Measurements from ENCODE around the gene CHST6.

CHST6 gene

DNA sequence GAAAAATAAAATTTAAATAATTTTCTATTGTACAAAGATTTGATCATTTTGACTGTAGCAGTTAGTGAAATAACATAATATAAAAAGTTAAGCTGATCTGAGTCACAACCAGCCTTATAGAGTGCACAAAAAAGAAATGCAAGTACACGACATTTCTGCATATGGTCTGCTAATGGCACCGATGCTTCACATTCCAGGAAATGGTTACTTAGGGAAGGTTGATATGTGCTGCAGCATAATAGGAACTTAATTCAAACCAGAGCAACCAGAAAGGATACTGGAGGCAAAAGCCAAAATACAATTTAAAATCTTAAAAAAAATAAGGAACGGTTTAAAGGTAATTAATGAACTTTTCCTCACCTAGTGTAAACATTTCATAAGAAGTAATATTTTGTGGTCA is 51.9 kb downstream of the CHST6 start:
- H3K4me3 ChIP-seq (ENCODE audit: low read depth, low read length), result no peak overlapping the region
- H3K36me3 ChIP-seq (ENCODE audit: control insufficient read depth in 2 of 2, insufficient read depth in 1 of 2, low read length in 2 of 2), result peaks cover 0 to 10% of the 10 kb centered on the region in 2 experiments; a peak in 2 of 3 replicates
- POLR2A ChIA-PET, result no interaction called here
- H3K4me1 ChIP-seq (ENCODE audit: control insufficient read depth, insufficient read depth, low read length), result peaks cover 10% of the 10 kb centered on the region
- no peak overlapping the region for H3K27ac ChIP-seq (ENCODE audit: extremely low read depth, low read depth, low read length)
- TF ChIP-seq PRDM2 (tag by site-specific recombination; IDR thresholded peaks at IDR 0.05; ENCODE audit: borderline replicate concordance), result no peak
- TF ChIP-seq KLF9 (tag by site-specific recombination; IDR thresholded peaks at IDR 0.05; ENCODE audit: low read depth), result no peak
- TF ChIP-seq ZNF747 (tag by site-specific recombination; IDR thresholded peaks at IDR 0.05), result no peak
- TF ChIP-seq ZNF692 (tag by site-specific recombination; IDR thresholded peaks at IDR 0.05), result no peak
- TF ChIP-seq ZNF423 (tag by site-specific recombination; IDR thresholded peaks at IDR 0.05), result no peak
- no peak for TF ChIP-seq ZNF596 (tag by site-specific recombination; IDR thresholded peaks at IDR 0.05)
- no peak for TF ChIP-seq ZNF76 (tag by site-specific recombination; IDR thresholded peaks at IDR 0.05; ENCODE audit: borderline replicate concordance, low read depth)
- CTCF ChIA-PET, result interaction anchor here (0.7 kb wide), 1 partner anchor 1933 kb away, joined by 3 read pairs; no protein-coding TSS in a partner anchor
- H3K9me3 ChIP-seq (ENCODE audit: control insufficient read depth, insufficient read depth, low read depth, low read length), result no peaks in the 10 kb centered on the region

DNA sequence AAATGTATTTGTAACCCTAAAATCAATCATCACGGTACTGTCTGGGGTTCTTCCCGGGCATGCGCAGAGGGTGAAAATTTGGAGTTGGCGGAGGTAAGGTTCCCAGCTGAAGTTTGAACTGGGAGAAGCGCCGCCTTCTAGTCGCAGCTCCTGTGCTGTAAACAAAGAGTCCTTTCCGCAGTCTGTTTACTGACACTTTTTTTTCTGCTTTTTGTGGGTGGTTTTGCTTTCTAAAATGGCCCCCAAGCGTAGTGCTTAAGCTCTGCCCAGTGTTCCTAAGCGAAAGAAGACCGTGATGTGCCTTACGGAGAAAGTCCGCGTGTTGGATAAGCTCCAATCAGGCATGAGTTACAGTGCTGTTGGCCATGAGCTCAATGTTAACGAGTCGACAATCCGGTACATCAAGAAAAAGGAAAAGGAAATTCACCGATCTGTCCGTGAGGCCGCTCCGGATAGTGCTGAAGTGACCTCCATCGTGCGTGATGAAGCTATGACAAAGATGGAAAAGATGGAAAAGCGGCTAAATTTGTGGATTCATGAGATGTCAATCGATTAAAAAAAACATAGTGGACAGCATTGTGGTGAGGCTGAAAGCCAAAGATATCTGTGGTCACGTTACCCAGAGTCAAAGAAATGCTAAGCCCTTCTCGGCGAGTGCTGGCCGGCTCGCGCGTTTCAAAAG is 61.4 kb downstream of the CHST6 start:
- H3K4me3 ChIP-seq (ENCODE audit: low read depth, low read length), result peak overlapping the region; percentile 78
- H3K27ac ChIP-seq (ENCODE audit: extremely low read depth, low read depth, low read length), result peak overlapping the region; percentile 44; the same call in 1 of the 2 replicates
- POLR2A ChIA-PET, result interaction anchor here (0.5 to 2.0 kb wide), 7 partner anchors 11 to 228 kb away, joined by 3 to 10 read pairs (median 5); partner anchors contain the start of genes ADAT1 and TMEM170A
- no peaks in the 10 kb centered on the region for H3K9me3 ChIP-seq (ENCODE audit: control insufficient read depth, insufficient read depth, low read depth, low read length)
- no peaks in the 10 kb centered on the region for H3K4me1 ChIP-seq (ENCODE audit: control insufficient read depth, insufficient read depth, low read length)
- CTCF ChIA-PET, result interaction anchor here (0.9 to 1.6 kb wide), 4 partner anchors 30 to 235 kb away, joined by 3 to 8 read pairs (median 3); no protein-coding TSS in a partner anchor
- TF ChIP-seq ZNF335 (tag by site-specific recombination; conservative IDR thresholded peaks at IDR 0.05), result peak; percentile 91
- peak; percentile 59 for TF ChIP-seq PRDM1 (tag by site-specific recombination; IDR thresholded peaks at IDR 0.05)
- TF ChIP-seq ZBTB17 (tag by site-specific recombination; IDR thresholded peaks at IDR 0.05), result peak; percentile 52
- no peak for TF ChIP-seq ZNF48 (tag by site-specific recombination; IDR thresholded peaks at IDR 0.05)
- TF ChIP-seq ZNF114 (tag by site-specific recombination; IDR thresholded peaks at IDR 0.05), result no peak
- peak; percentile 52; the same call in 1 of the 2 replicates for TF ChIP-seq YY1 (tag by site-specific recombination; IDR thresholded peaks at IDR 0.05)
- TF ChIP-seq, protein P1, sequence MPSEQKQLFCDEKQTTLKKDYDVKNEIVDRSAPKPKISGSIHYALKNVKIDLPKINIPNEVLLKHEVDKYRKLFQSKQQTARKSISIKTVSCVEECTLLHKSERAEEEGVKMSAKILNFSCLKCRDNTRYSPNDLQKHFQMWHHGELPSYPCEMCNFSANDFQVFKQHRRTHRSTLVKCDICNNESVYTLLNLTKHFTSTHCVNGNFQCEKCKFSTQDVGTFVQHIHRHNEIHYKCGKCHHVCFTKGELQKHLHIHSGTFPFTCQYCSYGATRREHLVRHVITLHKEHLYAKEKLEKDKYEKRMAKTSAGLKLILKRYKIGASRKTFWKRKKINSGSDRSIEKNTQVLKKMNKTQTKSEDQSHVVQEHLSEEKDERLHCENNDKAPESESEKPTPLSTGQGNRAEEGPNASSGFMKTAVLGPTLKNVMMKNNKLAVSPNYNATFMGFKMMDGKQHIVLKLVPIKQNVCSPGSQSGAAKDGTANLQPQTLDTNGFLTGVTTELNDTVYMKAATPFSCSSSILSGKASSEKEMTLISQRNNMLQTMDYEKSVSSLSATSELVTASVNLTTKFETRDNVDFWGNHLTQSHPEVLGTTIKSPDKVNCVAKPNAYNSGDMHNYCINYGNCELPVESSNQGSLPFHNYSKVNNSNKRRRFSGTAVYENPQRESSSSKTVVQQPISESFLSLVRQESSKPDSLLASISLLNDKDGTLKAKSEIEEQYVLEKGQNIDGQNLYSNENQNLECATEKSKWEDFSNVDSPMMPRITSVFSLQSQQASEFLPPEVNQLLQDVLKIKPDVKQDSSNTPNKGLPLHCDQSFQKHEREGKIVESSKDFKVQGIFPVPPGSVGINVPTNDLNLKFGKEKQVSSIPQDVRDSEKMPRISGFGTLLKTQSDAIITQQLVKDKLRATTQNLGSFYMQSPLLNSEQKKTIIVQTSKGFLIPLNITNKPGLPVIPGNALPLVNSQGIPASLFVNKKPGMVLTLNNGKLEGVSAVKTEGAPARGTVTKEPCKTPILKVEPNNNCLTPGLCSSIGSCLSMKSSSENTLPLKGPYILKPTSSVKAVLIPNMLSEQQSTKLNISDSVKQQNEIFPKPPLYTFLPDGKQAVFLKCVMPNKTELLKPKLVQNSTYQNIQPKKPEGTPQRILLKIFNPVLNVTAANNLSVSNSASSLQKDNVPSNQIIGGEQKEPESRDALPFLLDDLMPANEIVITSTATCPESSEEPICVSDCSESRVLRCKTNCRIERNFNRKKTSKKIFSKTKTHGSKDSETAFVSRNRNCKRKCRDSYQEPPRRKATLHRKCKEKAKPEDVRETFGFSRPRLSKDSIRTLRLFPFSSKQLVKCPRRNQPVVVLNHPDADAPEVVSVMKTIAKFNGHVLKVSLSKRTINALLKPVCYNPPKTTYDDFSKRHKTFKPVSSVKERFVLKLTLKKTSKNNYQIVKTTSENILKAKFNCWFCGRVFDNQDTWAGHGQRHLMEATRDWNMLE (tag by site-specific recombination; conservative IDR thresholded peaks at IDR 0.05; ENCODE audit: low read depth), result no peak
- 0 out of 2 replicates have a peak, but pooled peaks have one; percentile 19 for TF ChIP-seq KLF16 (tag by site-specific recombination; IDR thresholded peaks at IDR 0.05)
- TF ChIP-seq MZF1 (tag by site-specific recombination; IDR thresholded peaks at IDR 0.05; ENCODE audit: borderline replicate concordance), result no peak
- TF ChIP-seq HOXA7 (CRISPR knock-in tag; IDR thresholded peaks at IDR 0.05; ENCODE audit: borderline replicate concordance), result no peak
- no peak for TF ChIP-seq ZBTB6 (tag by site-specific recombination; IDR thresholded peaks at IDR 0.05)
- H3K36me3 ChIP-seq (ENCODE audit: control insufficient read depth in 2 of 2, insufficient read depth in 1 of 2, low read length in 2 of 2), result peaks cover 0 to 3% of the 10 kb centered on the region in 2 experiments; a peak in 1 of 3 replicates
